Type B pancreatic cell (in vitro differentiated cells): ENCODE measurements around the gene FREM2. TPM values are rescaled to one million over a fixed set of nuclear protein-coding genes. Genes with fewer than 3 reads are reported as not detected.
A peak's percentile ranks its signal among the peaks of the same experiment; 100 is the strongest.

Source experiments
- DNase-seq: peaks from one replicate; pipeline ENCODE4 v3.0.0; 2021; ENCODE audit warnings: mixed read lengths; ENCODE audit not compliant: unreplicated experiment; ENCODE audit errors: extremely low spot score
- H3K27ac Mint-ChIP-seq: 2 replicates; pipeline ENCODE4 v1.8.0; 2021; ENCODE audit warnings: mild to moderate bottlenecking, mixed read lengths
- H3K27me3 Mint-ChIP-seq: 2 replicates; pipeline ENCODE4 v1.8.0; 2021; ENCODE audit warnings: mixed read lengths
- H3K36me3 Mint-ChIP-seq: 2 replicates; pipeline ENCODE4 v1.8.0; 2021; ENCODE audit warnings: mixed read lengths
- H3K4me1 Mint-ChIP-seq: one replicate; pipeline ENCODE4 v1.8.0; 2021; ENCODE audit warnings: mixed read lengths; ENCODE audit not compliant: unreplicated experiment
- H3K4me3 Mint-ChIP-seq: 2 replicates; pipeline ENCODE4 v1.8.0; 2021; ENCODE audit warnings: mild to moderate bottlenecking, mixed read lengths
- H3K9me3 Mint-ChIP-seq: 2 replicates; pipeline ENCODE4 v1.8.0; 2021; ENCODE audit warnings: mixed read lengths
- CTCF ChIP-seq: fragments of 200-600 bp; sonication (generic); conservative IDR thresholded peaks from 2 replicates; pipeline ENCODE4 v1.5.0; 2021; ENCODE audit warnings: antibody characterized with exemption, mild to moderate bottlenecking
- total RNA-seq: library from RNA; stranded (reverse); gene quantifications from 2 replicates; pipeline ENCODE4 v1.2.1, GENCODE V29; 2021; ENCODE audit warnings: low replicate concordance

Gene FREM2
- total RNA-seq, 1 donor from 2014 or later: 42.8 TPM

- TF ChIP-seq CTCF: no peak
Observed at GRCh38 chr13:38733146-38733545, 46.3 kb downstream of the FREM2 start.

GRCh38 chr13:38735665-38736440 is 49.0 kb downstream of the FREM2 start:
- DNase-seq: no peak
- TF ChIP-seq CTCF: no peak
- Mint-ChIP-seq H3K36me3 (no peaks in the 10 kb centered on the region), H3K4me1 (peaks cover 12% of the 10 kb centered on the region), H3K27ac (peak overlapping the region; percentile 18), H3K4me3 (no peak overlapping the region), H3K9me3 (peaks cover 4% of the 10 kb centered on the region), H3K27me3 (no peaks in the 10 kb centered on the region)

More at GRCh38 chr13:38733146-38733545, 46.3 kb downstream of the FREM2 start:
- Mint-ChIP-seq H3K27ac (no peak overlapping the region), H3K36me3 (no peaks in the 10 kb centered on the region), H3K4me3 (no peak overlapping the region), H3K9me3 (no peaks in the 10 kb centered on the region), H3K27me3 (no peaks in the 10 kb centered on the region), H3K4me1 (peaks cover 12% of the 10 kb centered on the region)
- DNase-seq: no peak

- no peak for DNase-seq
- H3K27me3 Mint-ChIP-seq: no peaks in the 10 kb centered on the region
- H3K4me1 Mint-ChIP-seq: peaks cover 4% of the 10 kb centered on the region
- no peak overlapping the region for H3K4me3 Mint-ChIP-seq
- TF ChIP-seq CTCF: no peak
- peaks cover 3% of the 10 kb centered on the region for H3K9me3 Mint-ChIP-seq
- no peak overlapping the region for H3K27ac Mint-ChIP-seq
- H3K36me3 Mint-ChIP-seq: no peaks in the 10 kb centered on the region
Observed at GRCh38 chr13:38743466-38743865, 56.6 kb downstream of the FREM2 start.

- no peak for DNase-seq
- no peak overlapping the region for H3K27ac Mint-ChIP-seq
- H3K36me3 Mint-ChIP-seq: peaks cover 7% of the 10 kb centered on the region
- H3K27me3 Mint-ChIP-seq: no peaks in the 10 kb centered on the region
- H3K9me3 Mint-ChIP-seq: no peaks in the 10 kb centered on the region
- TF ChIP-seq CTCF: no peak
- H3K4me3 Mint-ChIP-seq: peak overlapping the region; percentile 34
- peaks cover 15% of the 10 kb centered on the region for H3K4me1 Mint-ChIP-seq
Observed at GRCh38 chr13:38752686-38753085, 65.8 kb downstream of the FREM2 start.

GRCh38 chr13:38753878-38754277 is 67.0 kb downstream of the FREM2 start:
- Mint-ChIP-seq H3K36me3 (peaks cover 7% of the 10 kb centered on the region), H3K4me3 (no peak overlapping the region), H3K27ac (peak overlapping the region; percentile 45), H3K4me1 (peaks cover 20% of the 10 kb centered on the region), H3K9me3 (no peaks in the 10 kb centered on the region), H3K27me3 (peaks cover 3% of the 10 kb centered on the region)
- no peak for TF ChIP-seq CTCF
- DNase-seq: no peak
